GM18858 (cell line): ENCODE measurements around the gene SMAD3.

Source experiments
- ATAC-seq: cut with Tn5 transposase; IDR thresholded peaks from one replicate; pipeline ENCODE4 v1.9.1; 2021; ENCODE audit not compliant: unreplicated experiment

SMAD3 gene

DNA sequence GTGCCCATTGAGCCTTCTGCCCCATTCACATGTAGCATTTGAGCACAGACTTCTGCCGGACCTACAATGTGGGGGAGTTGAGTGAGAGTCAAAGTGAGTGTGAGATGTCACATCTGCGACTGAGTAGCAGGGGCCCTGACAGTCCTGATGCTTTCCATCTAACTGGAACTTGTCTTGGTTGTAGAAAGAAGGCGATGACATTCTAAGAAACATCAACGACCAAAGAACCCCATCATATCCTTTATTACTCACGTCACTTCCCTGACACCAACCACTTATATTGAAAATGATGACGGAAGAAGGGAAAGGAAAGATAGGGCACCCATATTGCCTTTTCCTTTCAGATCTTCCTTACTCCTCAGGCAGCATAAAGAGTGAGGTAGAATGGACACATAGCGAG is 30.5 kb downstream of the SMAD3 start:
- no peak for ATAC-seq

DNA sequence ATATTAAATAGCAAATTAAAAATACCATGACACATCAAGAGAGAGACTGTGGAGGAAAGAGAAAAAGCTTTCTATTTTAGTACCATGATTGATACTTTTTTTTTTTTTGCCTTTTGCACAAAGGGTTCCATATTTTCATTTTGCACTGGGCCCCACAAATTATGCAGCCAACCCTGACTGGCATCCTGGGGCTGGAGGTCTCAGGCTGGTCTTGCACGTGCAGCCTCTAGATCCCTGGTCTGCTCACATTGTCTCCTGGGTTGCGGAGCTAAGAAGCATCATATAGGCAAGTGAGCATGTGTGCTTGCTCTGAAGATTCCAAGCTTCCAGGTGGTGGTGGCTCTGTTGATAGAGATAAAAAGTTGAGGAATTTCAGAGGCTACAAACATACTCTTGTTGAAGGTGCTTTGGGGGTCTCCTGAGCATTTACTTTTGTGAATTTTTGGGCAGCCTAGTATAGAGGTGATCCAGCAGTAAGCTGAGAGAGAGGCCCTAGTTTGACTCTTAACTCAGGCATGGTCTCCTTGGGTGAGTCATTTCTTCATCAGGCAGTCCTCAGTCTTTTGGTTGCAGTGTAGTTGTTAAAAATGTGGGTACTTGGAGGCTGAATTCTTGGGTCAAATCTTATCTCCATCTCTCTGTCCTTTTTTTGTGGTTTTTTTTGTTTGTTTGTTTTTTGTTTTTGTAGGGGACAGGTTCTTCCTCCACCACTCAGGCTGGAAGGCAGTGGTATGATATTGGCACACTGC is 31.3 kb downstream of the SMAD3 start:
- ATAC-seq = no peak

DNA sequence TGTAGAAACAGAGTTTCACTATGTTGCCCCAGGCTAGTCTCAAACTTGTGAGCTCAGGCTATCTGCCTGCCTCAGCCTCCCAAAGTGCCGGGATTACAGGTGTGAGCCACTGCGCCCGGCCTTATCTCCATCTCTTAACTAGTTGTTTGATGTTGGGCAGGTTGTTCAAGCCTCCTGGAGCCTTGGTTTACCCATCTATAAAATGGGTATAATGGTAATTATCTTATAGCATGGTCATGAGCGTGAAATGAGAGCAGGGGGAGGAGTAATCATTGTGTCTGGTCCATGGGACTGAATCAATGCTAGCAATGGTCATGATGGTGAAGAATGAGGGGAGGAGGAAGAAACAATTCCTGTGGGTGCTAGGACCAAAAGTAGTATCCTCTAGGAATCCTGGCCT is 32.0 kb downstream of the SMAD3 start:
- ATAC-seq = no peak

DNA sequence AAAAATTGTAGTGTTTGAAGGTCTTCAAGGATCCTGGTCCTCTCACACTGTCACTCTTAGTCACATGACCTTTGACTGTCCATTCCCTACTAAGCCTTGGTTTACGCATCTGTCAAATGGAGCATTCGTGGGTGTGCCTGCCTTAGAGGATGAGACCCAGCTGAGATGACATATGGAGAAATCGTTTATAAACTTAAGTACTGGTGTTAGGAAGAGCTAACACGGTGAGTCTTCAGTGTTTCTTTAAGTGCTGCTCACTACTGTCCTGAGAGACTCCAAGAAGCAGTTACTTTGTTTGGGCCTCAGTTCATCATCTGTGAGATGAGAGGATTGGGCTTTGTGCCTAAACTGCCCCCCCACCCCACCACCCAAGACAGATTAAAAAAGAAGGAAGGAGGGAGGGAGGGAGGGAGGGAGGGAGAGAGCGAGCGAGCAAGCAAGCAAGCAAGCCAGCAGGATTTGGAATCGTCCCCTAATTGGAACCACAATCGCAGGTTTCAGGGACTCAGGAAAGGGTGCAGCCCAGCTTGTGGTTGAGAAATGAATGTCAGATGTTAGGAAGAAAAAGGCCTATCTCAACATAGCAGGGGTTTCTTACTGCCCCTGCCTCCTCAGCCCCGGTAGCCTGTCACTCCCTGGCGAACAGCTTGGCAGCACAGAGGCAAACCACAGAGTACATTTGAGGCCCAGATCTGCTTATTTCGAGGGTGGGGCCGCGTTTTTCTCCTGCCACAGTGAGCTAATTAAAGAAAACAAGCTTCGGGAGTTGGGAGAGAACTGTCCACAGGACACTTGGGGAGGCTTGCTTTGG is 32.7 kb downstream of the SMAD3 start:
- no peak for ATAC-seq

DNA sequence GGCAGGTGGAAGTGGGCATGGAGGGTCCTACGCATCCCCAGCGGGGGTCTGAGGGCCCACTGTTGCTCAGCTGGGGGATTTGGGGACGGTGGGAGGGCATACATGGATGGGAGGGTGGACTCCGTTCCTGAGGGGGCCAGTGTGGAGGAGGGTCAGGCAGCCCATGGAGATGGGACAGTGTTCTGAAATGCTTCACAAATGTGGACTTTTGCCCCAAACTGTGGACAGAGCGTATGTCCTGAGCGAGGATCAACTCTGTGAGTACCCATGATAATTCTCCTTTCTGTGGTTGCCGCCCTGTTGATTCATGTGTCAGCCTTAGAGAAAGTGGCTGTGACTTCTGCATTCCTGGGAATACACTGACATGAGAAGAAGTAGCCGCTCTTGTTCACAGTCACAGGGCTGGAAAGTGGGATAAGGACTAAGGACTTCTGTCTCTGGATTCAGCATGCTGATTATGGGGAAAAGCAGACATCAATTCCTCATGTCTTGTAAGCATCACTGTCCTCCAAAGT is 33.4 kb downstream of the SMAD3 start:
- no peak for ATAC-seq

DNA sequence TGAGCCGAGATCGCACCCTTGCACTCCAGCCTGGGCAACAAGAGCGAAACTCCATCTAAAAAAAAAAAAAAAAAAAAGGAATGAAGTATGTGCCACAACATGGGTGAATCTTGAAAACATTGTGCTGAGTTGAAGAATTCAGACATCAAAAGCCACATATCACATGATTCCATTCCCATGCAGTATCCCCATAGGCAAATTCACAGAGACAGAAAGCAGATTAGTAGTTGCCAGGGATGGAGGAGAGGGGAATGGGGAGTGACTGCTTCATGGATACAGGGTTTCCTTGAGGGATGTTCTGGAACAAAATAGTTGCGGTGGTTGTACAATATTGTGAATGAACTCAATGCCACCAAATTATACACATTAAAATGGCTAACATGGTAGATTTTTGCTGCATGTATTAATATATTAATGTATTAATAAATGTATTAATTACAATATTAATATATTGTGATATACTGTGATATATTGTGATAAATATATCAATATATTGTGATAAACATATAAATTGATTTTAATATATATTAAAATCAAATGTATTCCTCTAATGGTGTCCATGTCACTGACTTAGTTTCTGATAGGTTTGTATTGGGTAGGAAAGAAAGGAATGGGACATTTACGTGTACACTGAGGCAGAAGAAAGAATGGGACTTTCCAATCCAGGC is 34.9 kb downstream of the SMAD3 start:
- no peak for ATAC-seq

DNA sequence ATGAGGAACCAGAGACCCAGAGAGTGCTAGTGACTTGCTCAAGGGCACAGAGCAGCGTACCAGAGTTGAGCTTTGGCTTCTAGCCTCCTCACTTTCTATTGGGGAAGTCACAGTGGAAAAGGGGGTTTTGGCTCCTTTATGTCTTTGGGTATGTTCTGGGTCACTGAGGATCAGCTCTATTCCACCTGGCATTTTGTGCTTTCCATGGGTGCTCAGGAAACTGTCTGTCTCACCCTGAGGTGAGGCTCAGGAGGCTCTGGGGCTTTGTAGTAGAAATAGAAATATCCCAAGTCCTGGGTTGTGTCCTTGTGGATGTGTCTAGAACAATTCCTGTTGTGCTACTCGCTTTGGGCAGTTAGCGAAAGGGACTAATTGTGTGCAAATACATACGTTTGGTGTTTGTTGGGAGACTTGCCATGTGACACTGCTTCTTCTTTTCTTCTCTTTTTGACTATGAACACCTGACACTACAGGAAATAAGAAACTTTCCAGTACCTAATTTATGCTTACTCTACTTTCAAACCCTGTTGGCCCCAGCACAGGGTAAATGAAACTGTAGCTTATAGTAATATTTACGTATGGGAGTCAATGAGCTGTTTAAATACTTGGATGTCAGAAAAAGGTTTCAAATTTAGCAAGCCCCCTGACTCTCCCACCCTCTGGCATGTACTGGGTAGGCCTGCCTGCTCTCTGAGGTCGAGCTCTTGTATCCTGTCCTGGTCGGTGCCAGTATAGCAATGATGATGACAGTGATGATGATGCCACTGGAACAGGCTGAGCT is 35.6 kb downstream of the SMAD3 start:
- ATAC-seq = peak; percentile 56

DNA sequence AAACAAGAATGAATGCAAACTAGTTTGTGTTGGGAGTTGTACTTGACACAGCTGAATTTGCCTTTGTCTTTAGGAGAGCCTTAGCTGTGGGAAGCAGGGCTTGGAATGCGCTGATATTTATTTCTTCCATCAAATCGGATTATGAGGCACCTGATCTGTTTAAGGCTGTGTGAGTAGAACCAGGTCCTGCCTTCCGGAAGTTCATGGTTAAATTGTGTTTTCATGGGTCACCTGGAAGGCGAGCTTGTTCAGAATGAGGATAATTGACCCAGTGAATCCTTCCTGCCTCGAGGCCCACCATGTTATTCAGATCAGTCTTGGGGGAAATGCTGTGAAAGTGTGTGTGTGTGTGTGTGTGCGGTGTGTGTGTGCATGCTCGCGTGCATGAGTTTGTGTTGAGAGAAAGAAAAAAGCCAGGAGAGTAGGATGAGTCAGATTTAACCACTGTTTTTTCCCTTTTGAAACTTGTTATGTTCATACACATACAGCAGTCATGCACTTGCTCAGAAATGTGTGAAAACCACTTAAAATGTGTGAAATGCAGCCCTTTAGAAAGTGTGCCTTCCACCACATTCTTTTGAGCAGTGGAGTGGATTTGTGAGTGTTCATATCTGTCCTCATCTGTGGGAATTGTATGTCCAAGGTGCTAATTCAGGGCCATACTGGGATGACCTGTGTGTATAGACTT is 36.7 kb downstream of the SMAD3 start:
- peak; percentile 56 for ATAC-seq

DNA sequence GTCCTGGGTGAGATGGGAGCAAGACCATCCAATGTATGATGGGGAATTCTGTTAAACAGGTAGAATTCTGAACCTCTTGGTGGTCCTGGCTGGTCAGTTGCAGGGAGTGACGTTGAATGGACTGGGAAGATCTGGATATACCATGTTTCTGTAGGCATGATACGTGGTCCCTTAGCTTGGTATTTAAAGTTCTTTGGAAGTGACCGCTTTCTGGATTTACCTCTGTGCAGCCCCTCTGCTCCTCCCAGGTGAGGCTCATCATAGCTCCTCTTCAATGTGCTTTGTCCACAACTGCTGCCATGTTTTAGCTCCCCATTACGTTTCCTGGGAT is 37.2 kb downstream of the SMAD3 start:
- no peak for ATAC-seq

DNA sequence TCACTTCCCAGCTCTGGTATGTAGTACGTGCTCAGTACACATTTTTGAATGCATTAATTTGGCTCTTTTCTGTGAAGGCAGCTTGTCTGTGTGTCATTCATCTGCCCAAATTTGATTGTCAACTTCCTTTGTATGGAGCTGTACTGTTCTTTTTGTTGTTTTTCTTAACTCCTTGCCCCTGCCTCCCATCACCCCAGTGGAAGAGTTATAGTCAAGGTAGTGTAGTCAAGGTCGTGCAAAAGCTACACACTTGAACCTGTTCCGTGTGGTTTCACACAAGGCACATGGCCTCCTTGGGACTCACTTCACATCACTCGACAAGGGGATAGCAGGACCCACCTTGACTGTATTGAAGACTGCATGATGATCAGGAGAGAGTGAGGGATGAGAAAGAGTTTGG is 37.6 kb downstream of the SMAD3 start:
- ATAC-seq = no peak

DNA sequence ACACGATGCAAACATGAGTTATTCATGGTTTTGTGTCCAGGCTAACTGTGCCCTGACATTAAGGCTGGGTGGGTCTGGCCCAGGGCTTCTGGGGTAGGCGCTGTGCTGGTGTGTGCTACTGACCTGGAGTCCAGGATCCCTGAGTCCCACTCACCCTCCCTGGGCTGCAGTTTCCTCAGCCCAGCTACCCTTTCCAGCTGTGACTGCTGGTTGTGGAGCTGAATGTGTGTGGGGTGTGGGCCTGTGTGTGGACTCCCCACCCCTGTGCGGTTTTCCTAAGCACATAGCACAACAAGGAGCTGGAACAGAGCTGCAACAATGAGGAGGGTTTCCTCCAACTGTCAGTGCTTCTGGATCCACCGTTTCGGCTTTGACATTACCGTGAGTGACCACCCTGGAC is 38.0 kb downstream of the SMAD3 start:
- no peak for ATAC-seq

DNA sequence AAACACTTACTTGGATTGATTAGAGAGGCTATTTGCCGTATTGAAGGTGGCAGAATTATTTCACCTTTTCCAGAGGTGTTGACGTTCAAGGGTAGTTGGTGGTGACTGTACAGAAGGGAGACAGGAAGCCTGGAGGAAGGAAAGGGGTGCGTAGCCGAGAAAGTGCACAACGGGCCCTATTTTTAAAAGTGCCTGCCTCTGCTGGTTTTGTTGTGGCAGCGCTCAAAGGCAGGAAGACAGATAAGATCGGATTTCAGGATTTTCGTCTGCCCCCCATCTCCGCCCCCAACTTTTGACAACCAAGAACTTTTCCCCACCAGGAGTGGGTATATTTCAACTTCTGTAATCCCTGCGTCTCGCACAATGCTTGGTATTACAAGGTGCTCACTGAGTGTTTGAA is 38.5 kb downstream of the SMAD3 start:
- no peak for ATAC-seq

DNA sequence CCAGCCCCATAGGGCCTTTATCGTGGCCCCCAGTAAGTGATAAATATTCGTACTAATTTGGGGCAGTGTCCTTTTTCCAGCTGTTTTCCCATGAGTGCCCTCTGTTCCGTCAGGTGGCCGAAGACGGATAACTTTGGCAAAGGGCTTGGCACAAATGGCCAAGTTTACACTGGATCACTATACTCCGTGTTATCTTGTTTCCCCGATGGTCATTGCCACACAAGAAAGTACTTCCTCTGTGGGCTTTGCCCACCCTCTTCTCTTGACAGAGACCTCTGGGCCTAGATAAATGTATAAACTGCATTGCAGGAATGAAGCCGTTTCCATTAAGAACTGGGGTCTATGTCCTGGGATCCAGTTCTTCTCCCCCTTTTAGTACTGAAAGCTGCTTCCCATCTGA is 39.1 kb downstream of the SMAD3 start:
- no peak for ATAC-seq

DNA sequence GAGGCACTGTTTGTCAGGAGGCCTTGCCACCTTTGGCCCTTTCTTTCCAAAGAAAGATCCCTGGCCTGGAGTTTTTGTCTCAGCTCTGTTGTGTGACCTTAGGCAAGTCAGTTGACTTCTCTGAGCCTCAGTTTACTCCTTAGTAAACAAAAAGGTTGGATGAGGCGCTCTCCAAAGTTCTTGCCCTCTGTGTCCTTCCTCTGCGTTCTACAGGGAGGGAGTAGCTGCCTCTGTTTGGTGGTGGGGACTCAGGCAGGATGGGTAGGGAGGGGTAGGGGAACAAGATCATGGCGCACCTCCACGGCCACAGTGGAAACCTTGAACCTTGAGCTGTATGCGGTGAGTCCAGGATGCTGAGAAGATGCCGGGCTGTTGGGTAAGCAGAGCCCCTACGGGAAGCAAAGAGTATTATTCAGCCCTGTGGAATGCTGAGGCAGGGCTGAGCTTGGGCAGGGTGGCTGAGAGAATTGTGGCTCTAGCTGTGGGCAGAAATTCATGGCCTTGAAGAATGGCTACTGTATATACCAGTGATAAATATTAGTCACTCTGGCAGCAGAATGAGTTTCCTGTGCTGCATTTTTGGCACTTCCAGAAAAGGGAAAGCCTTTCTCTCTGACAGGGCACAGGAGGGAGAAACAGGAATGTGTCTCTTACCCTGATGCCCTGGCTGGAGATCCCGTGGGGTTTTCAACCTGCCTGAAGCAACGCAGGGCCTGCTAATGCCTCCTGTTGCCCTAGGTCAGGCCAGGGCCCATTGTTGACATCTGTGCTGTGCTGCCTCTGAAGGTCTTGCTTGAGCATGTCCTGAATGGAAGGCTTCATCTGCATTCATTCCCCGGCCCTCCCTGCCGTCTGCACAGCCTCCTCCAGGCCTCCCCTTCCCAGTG is 39.9 kb downstream of the SMAD3 start:
- ATAC-seq = no peak

DNA sequence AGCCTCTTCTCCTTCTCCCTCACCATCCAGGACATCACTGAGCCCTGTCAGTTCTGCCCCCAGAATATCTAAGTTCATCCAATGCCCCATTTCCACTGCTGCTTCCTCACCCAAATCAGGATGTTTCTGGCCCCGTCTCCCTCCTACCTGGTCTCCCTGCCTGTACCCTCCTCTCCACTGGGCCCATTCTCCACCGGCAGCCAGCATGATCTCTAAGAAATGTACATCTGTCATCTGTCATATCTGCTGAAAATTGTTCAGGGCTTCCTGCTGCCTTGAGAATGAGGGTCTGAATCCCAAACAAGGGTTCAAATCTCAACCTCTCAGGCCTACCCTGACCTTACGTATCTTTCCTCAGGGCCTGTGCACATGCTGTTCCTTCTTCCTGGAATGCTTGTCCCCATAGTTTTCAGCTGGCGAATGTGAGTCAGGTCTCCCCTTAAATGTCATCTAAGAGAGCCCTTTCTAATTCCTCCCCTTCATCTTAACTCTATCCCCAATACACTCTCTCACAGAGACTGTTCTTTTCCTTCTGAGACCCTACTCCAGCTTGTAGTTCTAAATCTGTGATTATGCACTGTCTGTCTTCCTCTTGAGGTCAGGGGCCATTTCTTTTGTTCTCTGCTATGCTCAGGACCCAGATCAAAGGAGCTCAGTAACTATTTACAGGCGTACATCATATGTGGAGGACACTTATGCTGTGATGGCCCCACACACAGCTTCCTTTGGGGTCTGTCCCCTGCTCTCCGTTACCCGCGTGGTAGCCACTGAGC is 40.8 kb downstream of the SMAD3 start:
- ATAC-seq = no peak

DNA sequence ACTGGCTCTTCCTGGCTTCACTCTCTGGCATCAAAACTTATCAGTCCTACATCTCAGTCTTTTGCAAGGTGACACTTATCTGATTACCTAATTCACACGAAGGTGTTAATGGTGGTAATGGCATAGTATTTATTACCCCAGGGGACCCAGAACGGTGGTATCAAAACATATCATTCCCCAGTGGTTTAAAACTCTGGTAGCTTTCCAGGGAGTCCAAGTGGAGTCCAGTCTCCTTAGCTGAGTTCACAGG is 41.3 kb downstream of the SMAD3 start:
- no peak for ATAC-seq

DNA sequence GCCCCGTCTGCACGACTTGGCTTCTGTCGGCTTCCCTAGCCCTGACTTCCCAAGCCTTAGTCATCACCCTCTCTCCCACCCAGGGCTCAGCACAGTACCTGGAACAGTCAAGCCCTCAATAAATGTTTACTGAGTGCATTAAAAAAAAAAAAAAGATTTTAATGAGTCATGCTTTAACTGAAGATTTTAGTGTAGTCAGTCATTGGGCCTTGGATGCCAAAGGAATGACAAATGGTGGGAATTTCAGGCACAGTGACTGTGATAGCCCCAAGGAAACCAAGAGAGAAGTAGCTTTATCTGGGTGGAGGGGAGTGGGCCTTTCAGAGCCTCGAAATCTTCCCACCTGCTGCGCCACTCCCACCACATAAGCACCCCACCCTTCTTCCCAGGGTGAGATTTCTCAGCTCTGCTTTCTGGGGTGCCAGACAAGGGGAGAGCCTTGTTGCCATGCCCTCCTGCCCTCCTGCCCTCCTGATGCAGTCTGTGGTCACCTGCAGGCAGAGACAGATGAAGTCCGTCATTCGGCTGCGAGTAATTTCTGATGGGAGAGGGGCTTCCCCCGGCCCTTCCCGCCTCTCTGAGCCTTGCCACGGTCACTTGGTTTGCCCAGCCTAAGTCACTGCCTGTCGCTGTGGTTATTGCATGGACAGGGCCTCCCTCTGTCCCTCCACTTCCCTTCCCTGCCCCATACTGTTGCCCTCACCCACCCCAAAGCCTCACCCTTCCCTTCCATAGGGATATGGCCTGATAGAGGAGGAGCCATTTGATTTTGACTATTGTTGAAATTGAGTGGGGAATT is 41.8 kb downstream of the SMAD3 start:
- ATAC-seq = no peak
